Skeletal muscle cell (primary cell): ENCODE measurements around the gene DIP2C.

Experiments used
- DNase-seq: peaks from one replicate; pipeline ENCODE4 v3.0.0-alpha.2; 2010; ENCODE audit warnings: low read depth
- H3K4me3 ChIP-seq: 2 replicates; pipeline ENCODE4 v1.5.1; 2011; ENCODE audit warnings: low read depth, mild to moderate bottlenecking, control low read depth, low read length, moderate library complexity

DIP2C gene

DNA sequence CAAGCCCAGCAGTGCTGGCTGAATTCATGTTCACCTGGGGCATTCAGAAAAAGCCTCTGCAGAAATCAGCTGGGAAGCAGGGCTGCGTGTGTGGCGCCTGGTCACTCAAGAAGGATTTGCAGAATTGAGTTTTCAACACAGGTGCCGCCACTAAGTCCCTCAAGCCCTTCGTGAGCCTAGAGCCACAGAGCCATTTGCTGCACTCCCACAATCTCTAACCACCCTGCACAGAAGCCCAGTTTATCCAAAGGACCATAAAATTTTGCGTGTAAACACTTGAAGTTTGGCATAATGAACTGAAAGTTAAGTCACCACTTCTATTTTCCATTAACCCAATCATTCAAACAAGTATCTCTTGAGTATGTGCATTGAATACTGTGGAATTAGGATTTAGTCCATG lies 136.2 kb downstream of the DIP2C start:
- DNase-seq = no peak
- no peak overlapping the region for H3K4me3 ChIP-seq

DNA sequence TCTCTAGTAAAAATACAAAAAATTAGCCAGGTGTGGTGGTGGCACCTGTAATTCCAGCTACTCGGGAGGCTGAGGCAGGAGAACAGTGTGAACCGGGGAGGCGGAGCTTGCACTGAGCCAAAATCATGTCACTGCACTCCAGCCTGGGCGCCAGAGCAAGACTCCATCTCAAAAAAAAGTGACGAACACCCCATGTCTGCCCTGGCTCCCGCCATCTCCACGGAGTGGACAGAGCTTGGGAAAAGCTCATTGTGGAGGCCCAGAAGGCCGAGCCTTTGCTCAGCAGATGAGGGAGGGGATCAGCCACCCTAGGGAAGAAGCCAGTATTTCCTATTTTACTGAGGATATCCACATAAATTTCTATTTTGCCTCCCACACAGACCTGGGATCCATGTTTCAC lies 136.8 kb downstream of the DIP2C start:
- no peak overlapping the region for H3K4me3 ChIP-seq
- DNase-seq = no peak

DNA sequence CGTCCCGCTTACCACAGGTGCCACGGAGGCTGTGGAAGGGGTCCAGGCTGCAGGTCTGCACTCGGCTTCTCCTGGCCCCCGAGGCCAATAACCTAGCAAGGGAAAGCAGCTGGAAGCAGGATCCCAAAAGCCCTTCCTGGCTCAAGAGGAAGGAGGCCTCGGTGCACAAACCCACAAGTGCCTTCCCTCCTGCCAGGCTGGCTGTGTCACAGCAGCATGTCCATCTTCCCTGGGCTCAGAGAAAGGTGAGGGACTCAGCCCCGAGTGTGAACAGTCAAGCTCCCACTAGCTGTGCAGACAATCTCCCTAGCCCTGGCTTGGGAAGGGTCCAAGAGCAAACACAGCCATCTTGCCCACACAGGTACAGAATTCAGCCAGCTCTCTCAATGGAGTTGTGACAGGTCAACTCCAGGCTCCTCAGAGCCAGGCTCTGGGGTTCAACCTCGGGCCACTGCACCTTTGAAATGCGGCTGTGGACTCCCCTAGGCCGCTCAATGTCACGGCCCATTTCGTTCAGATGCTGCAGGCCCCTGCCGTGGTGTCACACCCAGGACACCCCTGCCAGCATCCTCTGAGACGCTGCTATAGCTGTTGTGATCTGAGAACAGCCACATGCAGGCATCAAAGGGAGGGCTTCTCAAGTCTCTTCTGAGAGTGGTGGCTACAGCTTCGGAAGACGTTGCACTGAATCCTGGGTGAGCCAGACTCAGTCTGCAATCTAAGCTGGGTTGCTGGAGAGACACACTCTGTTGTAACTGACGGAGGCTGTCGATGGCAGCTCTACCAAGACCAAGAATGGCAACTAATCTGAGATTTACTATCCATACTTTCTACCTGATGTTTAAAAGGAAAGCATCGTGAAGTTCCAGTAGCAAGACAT lies 137.9 kb downstream of the DIP2C start:
- DNase-seq = no peak
- H3K4me3 ChIP-seq = no peak overlapping the region

DNA sequence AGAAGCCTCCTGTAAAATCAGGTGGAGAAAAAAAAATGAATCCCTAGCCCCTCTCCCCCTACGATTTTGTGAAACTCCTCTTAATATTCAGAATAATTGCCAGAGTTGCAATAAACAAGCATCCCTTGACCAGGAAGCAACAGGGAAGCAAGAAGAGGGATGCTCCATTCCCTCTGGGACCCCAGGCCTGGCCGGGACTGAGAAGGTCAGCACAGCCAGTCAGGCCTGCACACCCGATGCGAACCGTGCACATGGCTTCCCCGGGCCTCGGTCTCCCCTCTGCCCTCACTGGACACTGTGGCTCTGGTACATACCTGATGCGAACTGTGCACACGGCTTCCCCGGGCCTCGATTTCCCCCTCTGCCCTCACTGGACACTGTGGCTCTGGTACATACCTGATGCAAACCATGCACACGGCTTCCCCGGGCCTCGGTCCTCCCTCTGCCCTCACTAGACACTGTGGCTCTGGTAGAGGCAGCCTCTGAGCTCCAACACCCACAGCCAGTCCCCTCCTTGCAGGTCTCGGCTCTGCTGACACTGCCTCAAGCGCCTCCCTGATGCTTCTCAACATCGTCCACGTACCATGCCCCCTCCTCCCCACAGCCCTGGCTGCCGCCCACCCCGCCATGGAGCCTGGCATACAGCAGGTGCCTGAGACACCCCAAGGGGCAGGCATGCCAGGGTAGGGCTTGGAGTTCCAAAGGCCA lies 138.6 kb downstream of the DIP2C start:
- no peak overlapping the region for H3K4me3 ChIP-seq
- DNase-seq = no peak

DNA sequence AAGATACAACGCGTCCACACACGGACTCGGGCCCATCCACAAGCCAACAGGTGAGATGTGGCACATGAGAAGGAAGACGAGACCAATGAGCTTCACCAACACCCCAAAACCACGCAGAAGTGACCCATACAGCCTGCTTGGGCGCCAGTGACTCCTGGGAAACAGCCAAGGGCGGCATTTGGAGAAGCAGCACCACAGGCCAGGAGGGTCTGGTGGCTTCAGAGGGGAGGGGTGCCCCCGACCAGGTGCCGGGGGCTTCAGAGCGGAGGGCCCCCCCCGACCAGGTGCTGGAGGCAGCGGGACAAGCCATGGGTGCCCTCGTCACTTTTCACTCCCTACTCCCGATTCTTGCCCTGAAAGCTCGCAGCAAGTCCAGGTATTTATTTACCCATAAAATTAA lies 140.1 kb downstream of the DIP2C start:
- H3K4me3 ChIP-seq = no peak overlapping the region
- DNase-seq = no peak

DNA sequence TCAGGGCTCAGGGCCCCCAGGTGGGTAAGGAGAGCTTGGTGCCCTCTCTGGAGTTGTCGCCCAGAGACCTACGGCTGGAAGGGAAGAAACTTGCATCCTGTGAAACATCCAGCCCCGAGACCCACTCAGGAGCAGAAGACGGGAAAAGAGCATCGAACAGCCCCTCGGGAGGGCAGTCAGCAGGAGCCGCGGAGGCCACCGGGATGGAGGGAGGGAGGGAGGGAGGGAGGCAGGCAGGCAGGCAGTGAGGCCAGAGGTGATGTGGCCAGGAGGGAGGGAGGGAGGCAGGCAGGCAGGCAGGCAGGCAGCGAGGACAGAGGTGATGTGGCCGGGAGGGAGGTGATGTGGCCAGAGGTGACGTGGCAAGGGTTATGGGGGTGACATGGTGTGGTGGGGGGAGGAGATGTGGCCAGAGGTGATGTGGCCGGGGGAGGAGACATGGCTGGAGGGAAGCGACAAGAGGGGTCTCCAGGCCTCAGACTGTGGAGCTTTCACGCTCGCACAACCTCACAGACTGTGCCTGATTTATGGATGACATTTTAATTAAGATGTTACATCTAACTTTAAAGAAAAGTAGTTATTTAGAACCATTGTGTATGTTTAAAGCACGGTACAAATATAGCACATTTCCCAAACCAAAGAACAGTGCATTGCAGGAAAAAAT lies 141.1 kb downstream of the DIP2C start:
- no peak overlapping the region for H3K4me3 ChIP-seq
- no peak for DNase-seq

DNA sequence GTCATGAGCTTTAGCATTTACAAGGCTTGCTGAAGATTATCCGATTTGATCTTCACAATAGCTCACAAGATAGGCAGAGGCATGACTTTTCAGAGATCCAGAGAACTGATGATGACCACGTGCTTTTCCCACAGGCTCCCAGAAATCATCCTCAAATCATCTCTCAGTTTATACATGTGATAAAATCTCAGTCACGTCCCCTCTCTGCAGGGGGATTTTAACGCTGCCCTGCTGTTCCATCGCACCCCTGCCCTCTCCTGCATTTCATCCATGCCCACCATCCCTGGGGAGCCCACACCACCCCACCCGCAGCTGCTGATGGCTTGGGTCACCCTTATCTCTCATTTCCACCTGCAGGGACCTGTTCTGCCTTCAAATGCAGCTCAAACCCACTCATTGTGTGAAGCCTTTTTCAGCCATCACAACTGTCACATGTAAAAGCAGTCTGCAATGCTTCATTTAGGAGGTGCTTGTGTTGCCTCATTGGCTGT lies 141.8 kb downstream of the DIP2C start:
- DNase-seq = no peak
- H3K4me3 ChIP-seq = no peak overlapping the region

DNA sequence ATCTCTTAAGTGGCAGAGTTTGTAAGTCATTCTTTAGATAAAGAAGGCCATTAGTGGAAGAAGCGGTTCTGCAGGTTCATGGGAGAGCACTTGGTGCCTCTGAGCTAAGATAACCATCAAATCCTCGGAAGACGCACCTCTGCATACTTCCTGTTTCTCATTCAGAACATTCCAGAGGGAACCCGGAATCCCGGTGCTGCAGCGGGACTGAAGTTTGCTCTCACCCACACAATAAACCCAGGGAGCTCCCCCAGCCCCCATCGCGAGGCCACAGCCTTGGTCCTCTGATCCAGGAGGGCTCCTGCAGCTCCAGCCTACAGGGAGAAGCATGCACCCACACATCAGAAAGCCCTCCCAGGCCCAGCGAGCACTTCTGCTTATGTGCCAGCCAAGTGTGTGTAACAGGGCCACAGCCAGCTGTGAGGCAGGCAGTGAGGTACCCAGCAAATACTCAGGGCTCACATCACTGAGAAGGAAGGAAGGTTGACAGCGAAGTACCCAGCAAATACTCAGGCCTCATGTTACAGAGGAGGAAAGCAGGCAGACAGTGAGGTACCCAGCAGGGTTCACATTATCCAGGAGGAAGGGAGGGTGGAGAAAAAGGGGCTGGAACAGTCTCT lies 142.4 kb downstream of the DIP2C start:
- no peak overlapping the region for H3K4me3 ChIP-seq
- no peak for DNase-seq

DNA sequence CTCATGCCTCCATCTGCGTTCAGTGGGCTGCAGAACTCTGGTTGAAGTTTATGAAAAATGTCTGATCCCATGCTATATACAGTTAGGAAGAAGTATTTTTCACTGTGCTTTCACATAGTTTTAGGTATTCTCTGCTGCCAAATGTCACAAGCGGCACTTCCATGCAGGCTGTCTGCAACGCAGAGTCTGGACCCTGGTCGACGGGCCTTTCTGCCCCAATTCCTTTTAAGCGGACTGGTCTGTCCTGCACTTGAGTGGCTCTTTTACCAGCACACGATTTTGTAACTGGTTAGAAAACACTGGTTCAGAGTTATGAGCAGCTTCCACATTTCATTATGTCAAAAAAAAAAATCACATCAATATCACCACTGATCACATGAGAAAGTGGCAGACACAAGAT lies 143.0 kb downstream of the DIP2C start:
- no peak overlapping the region for H3K4me3 ChIP-seq
- DNase-seq = no peak

DNA sequence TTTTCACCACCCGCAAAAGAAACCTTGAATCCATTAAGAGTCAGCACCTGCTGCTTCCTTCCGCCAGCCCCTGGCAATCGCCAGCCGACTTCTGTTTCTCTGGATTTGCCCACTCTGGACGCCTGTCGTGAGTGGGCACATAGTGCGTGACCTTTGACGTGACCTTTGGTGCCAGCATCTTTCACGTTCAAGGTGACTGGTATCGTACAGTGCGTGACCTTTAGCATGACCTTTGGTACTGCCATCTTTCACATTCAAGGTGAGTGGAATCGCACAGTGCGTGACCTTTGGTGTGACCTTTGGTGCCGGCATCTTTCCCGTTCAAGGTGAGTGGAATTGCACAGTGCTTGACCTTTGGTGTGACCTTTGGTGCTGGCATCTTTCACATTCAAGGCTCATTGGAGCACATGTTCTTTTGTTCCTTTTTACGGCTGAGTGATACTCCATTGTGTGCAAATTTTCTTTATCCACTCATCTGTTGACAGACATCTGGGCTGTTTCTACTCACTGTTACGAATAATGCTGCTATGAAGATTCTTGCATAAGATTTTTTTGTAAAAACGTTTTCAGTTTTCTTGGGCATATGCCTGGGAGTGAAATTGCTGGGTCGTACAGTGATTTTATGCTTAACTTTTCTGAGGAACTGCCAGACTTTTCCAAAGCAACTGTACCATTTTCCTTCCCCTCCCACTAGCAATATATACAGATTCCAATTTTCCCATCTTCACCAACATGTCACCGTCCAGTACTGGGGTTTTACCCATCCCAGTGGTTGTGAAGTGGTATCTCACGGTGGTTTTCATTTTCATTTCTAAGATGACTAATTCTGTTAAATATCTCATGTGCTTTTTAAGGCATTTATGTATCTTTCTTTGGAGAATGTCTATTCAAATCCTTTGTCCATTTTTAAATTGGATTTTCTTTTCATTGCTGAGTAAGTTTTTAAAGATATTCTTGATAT lies 145.3 kb downstream of the DIP2C start:
- no peak for DNase-seq
- H3K4me3 ChIP-seq = no peak overlapping the region

DNA sequence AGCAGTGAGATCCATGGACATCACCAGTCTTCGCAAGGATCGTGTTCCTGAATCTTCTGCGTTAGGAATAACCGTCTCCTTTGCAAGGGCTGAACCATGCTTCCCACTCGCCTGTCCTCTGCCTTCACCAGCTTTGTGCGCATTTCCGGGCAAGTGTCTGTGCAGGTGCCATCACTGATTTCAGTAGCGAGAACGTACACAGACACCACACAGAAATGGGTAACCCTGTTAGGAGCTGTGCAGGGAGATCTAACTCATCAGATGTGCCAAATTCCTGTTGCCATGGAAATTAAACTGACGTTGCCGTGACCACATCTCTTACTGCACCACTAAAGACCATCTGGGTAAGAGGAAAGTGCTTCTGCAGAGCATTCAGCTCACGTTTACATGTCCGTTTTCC lies 146.3 kb downstream of the DIP2C start:
- no peak overlapping the region for H3K4me3 ChIP-seq
- DNase-seq = no peak

DNA sequence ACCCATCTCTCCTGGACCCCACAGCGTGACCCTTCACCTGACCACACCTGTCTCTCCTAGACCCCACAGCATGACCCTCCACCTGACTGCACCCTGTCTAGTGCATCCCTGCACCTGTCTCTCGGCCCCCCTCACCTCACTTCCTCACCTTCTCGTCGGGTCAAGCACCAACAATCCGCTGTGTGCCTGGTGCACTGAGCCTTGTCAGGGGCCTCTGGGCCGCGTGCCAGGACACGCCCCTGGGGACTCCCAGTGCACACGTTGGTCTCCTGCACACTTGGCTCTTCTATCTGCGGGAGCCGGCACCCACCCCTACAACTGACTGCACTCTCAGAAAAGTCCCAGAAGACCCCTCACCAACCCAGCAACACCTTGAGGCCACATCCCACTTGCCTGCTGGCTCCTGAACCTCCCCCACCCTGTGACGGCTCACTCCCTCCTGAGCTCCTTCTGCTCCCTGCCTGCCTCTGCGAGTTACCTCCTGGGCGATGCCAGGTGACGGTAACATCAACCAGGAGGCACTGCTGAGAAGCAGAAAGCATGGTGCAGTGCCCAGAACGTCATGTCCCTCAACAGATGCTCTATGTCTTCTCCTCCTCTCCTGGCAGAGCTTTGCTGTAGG lies 147.6 kb downstream of the DIP2C start:
- DNase-seq = no peak
- H3K4me3 ChIP-seq = no peak overlapping the region

DNA sequence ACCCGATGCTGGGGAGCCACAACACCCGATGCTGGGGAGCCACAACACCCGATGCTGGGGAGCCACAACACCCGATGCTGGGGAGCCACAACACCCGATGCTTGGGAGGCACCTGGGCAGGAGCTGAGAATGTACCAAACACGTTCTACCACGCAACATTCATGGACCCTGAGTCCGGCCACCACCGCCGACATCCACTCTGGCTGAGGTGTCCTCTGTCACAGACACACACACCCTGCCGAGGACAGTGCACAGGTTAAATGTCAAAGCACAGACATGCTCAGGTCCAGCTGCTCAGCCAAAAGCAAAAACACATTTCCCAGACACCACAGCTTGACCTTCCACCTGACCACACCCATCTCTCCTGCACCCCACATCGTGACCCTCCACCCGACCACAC lies 148.4 kb downstream of the DIP2C start:
- no peak for DNase-seq
- no peak overlapping the region for H3K4me3 ChIP-seq

DNA sequence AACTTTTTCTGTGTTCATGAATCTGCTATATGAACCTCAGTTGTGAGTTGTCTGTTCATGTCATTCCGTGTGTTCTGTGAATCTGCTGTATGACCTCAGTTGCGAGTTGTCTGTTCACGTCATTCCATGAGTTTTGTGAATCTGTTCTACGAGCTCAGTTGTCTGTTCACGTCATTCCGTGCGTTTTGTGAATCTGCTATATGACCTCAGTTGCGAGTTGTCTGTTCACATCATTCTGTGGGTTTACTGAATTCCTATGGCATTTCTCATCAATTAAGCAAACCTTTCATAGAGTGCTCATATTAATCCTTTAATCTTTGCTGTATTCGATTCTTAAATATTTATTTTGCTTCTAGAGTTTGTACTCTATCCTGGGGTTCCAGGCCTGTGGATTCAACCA lies 150.6 kb downstream of the DIP2C start:
- H3K4me3 ChIP-seq = no peak overlapping the region
- peak; percentile 82 for DNase-seq

DNA sequence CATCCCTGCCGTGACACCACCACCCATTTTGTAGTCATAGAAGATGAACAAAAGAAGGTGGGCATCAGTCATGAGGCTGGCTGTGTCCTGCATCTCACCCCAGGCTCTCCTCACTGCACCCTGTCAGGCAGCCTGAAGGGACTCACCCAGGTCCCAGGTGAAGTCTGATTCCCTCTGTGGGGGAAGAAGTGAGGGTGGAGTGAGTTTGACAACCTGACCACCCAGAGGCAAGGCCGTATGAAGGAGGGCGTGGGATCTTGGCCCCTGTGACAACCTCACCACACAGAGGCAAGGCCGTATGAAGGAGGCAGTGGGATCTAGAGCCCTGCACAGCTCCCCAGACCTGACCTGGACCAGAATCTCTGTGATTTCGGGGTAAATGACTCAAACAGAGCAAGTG lies 152.5 kb downstream of the DIP2C start:
- no peak overlapping the region for H3K4me3 ChIP-seq
- DNase-seq = no peak

DNA sequence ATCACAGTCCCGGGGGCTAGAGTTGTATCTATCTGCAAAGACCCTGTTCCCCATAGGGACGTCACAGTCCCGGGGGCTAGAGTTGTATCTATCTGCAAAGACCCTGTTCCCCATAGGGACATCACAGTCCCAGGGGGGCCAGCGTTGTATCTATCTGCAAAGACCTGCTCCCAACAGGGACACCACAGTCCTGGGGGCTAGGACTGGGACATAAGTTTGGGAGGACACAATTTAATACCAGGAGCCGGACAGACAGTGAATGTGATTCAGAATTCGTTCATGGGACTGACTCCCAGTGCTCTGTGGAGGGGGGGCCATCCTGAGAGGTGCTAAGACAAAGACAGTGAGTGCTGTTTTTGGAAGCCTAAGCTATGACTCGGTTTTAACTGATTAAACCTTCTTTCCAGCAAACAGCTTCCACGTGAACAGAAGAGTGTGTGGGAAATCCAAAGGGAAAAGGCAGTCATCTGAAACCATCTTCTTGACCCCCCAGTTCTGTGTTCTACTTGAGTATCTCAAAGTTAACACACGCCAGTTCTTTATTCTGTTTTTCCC lies 153.0 kb downstream of the DIP2C start:
- DNase-seq = no peak
- no peak overlapping the region for H3K4me3 ChIP-seq

DNA sequence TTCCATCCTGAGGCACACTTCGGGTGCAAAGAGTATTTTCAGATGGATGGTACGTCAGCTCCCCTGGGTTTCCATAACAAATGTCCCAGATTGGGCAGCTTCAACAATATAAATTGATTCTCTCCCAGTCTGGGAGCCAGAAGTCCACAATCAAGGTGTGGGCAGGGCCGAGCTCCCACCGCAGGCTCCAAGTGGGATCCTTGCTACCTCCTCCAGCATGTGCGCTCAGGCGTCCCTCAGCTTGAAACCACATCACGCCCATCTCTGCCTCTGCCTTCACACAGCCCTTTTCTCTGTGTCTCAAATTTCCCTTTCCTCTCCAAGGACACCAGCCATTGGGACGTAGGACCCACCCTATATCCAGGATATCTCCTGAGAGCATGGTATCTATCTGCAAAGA lies 153.5 kb downstream of the DIP2C start:
- no peak for DNase-seq
- no peak overlapping the region for H3K4me3 ChIP-seq

DNA sequence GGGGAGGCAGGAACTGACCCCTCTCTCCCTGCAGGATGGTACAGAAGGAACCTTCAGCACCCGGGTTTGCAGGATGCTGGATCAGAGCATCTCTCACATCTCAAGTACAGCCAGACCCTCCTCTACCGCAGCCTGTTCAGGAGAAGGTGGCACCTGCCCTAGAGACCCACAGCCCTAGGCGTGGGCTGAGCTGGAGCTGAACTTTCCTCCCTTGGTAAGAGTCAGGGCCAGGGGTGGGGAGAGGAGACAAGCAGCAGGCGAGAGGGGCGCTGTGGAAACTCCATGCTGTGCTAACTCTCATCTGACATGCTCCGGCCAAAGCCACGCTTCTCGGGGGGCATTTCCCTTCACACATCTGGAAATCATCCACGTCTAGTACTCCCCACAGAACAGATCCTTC lies 154.4 kb downstream of the DIP2C start:
- H3K4me3 ChIP-seq = no peak overlapping the region
- DNase-seq = no peak
